Activated CD4-positive, alpha-beta T cell treated with anti-CD3 and anti-CD28 coated beads, Interleukin-2, amount 50 U/mL, for 4 hours (primary cell): ENCODE measurements around the gene MPPED1.

Experiments
- DNase-seq, 2 experiments: peaks; one replicate each; pipeline ENCODE4 v3.0.0-alpha.2; 2020

MPPED1 gene

DNA sequence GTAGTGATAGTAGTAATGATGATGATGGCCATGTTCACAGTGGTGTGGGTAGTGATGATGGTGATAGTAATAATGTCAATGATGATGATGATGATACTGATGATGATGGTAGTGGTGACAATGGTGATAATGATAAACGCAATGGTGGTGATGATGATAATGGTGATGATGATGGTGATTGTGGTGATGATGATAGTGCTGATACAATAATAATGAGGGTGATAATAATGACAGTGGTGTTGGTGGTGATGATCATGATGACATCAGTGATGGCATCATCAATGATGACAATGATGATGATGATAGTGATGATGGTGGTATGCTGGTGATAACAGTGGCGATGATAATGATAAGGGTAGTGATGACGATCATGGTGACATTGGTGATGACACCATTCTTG, 92.3 kb downstream of the MPPED1 start:
- DNase-seq = no peak

DNA sequence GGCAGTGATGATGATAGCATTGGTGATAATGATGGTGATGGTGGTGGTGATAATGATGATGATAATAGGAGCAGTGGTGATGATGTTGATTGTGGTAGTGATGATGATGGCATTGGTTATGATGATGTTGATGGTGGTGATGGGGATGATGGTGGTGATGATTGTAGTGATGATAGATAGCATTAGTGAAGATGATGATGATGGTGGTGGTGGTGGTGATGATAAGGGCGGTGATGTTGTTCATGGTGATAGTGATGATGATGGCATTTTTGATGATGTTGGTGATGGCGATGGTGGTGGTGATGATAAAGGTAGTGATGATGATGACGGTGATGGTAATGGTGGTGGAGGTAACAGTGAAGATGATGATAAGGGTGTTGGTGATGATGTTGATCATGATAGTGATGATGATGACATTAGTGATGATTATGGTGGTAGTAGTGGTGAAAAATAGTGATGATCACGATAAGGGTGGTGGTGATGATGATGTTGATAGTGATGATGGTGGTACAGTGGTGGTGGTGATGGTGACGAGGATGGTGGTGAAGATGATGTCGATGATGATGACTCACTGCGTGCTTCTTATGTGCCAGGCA, 93.0 kb downstream of the MPPED1 start:
- no peak for DNase-seq

DNA sequence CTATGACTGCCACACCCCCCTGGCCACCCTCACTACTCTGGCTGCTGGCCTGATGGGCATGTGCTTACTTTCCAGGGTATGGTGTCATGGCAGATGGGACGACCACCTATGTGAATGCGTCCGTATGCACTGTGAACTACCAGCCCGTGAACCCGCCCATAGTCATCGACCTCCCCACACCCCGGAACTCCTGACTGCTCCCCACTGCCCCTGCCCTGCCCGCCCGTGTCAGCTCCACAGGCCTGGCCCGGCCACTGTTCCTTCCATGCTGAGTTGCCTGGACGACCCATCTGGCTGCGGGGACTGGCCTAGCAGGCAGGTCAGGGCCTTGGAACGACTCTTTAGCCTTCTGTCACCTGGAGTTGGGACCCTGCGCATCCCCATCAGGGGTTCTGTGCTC, 93.6 kb downstream of the MPPED1 start:
- DNase-seq = no peak

DNA sequence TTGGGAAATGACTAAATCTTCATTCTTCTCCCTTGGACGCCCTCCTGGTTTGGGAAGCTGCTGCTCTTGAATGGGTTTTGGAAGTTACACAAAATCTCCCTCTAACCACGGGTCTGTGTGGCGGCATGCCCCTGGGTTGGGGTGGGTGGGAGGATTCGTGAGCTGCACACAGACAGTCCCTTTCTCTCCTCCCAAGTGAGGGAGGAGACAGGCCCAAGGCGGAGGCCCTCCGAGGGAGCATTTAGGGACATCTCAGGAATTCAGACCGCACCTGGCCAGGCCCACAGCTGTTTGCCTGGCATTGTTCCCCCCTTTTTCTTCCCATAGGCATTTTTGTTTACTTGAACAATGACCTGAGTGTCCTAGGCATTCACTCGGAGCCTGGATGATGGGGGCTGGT, 94.1 kb downstream of the MPPED1 start:
- DNase-seq = no peak

DNA sequence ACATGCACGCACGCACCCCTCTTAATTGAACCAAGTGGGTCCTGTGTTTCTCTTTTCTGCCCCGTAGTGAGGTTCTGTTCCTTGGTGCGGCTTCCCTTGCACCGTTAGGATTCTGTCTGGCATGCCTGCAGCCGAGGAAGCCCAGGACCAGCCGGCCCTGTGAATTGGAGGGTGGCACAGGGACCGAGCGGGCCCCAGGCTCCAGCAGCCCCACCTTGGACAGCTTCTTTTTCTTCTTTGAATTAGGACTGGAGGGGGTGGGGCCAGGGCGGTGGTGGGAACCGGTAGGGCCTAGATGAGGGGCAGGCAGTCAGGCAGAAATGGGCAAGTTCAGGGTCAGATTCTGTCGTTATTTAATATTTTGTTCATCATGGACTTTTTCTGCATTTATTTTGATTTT, 94.7 kb downstream of the MPPED1 start:
- no peak for DNase-seq

DNA sequence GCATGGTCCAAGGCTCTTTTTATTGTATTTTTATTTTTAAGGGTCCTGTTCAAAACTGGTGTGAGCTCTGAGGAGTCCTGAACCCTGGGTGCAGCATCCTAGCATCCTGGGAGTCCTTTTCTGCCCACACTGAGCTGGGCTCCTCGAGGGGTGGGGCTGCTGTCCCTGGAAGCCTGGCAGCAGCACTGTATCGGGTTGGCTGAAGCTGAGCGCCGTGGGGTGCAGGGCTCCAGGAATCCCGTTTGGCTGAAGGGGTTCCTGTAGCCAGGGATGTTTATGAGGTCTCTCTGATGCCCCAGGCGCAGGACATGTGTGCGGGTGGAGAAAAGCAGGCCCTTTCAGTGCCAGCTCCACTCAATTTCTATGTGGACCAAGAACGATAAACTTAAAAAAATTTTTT, 95.4 kb downstream of the MPPED1 start:
- no peak for DNase-seq

DNA sequence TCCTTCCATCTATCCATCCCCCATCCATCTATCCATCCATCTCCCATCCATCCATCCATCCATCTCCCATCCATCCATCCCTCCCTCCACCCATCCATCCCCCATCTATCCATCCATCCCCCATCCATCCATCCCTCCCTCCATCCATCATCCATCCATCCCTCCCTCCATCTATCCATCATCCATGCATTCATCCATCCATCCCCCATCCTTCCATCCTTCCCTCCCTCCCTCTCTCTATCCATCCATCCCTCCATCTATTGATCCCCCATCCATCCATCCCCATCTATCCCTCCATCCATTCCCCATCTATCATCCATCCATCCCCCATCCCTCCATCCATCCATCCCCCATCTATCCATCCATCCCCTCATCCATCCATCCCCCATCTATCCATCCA, 96.7 kb downstream of the MPPED1 start:
- DNase-seq = no peak

DNA sequence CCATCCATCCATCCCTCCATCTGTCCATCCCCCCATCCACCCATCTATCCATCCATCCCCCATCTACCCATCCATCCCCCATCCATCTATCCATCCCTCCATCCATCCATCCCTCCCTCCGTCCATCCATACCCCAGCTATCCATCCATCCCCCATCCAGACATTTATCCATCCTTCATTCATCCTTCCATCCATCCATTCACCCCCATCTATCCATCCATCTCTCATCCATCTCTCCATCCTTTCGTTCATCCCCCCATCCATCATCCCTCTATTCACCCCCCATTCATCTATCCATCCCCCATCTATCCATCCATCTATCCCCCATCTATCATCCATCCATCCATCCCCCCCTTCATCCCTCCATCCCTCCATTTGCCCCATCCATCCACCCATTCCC, 97.5 kb downstream of the MPPED1 start:
- DNase-seq = no peak

DNA sequence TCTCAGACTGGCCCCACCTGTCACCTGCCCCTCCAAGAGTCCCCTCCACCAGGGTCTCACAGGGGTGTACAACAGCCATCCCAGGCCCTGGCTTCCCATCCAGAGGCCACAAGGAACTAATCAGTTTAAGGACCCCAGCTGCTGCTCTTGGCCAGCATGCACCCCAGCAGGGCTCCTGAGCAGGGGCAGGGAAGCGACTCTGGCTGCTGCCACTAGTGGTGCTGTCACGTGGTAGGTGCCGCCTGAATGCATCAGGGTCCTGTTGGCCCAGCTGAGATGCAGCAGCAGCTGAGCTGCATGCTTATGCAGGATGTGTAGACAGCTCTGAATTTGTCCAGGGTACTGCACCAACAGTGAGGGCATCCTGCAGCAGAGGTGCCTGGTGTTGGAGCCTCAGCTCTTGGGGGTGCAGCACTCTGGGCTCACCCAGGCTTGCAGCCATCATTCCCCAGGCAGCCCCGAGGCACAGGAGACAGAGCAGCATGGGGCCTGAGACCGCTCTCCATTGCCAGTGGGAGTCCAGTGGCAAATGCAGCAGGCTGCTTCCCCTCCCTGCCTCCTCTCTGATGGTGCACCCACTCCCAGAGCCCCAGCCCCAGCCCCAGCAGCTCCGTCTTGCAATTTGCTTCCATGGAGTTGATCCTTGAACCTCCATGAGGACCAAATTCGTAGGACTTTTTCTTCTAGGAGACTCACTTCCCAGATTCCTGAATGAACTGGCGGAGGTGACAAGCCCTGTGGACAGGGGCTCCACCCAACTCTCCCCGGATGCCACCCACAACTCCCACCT, 98.7 kb downstream of the MPPED1 start:
- DNase-seq = no peak

DNA sequence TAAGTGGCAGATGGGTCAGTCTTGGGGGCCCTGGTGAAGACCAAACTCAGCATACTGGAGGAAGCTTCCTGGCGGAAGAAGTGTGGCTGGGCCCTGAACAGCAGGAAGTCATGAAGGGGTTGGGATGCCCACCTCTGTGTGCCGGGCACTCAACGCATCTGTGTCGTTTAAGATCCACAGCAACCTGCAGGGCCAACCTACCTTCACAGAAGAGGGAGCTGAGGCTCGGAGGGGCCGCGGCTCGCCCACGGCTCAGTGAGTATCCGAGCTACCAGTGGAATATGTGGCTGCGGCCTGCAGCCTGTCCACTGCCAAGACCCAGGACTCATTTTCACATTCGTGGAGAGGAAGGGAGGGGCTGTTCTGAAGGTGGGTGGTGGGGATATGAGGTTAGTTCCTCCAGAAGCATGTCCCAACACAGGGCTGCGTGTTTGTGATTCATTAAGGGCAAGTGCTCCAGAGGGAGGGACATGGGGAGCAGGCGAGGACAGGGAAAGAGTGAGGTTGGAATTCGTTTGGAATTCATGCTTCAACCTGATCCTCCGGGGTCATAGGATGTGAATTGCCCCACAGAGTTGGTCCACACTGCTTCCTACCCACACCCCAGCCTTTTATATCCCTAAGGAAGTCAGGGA, 99.6 kb downstream of the MPPED1 start:
- no peak for DNase-seq

DNA sequence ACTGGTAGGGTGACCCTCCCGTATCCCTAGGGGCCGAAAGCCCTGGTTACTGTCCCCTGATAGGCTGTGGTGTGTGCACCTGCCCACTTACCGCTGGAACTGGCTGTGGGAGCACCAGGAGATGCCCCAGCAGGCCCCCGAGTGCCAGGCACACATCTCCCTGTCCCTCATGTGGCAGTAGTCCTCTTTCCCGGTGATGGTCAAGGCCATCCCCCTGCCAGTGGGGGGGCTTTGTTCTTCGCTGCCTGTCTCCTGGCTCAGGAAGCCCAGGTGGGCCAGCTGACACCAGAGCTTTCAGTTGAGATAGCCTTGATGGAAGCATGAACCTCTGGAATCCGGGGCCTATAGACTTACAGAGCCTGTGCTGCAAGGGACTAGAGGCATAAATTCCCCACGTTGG, 100.5 kb downstream of the MPPED1 start:
- DNase-seq = no peak

DNA sequence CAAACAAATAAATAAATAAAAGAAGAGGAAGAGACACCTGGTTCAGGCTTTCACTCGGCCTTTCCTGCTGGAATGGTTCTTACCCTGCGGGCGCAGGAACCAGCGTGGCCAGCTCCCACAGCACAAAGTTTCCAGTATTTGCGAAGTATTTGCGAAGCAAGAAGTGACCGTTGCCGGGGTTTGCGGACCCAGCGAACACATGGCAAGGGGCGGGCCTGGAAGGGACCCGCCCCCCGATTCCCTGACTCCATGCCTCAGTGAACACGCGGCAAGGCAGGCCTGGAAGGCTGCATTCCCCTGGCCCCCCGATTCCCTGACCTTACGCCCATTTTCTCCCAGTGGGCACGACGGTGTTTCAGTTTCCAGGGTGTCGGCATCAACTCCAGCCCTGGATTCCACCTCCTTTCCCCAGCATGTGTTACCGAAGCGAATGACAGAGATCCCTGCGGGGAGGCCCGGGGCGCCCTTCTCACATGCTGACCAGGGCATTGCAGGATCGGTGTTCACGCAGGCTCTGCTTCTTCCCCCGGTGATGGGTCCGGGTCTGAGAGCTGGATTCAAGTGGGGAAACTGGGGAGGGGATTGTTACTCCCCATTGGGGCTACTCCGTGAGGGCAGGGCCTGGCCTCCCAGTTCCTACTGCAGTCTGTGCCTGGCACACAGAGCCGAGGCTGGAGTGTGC, 102.8 kb downstream of the MPPED1 start:
- no peak for DNase-seq

DNA sequence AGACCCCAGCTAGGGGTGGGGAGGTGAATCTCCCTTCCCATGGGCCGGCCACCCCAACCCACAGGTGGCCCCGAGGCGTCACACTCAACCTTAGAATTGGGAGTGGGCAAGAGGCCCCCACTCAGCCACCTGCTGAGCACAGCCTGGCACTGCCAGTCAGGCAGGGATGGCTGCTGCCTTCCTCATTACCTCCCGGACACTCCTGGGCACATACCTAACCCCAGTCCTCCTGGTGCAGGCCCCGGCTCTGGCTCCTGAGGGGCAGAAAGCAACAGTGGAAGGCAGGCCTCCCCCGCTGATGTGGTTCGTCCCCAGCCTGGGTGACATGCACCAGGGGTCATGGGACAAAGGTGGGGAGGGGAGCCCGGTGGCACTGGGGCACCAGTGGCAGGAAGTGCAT, 103.6 kb downstream of the MPPED1 start:
- DNase-seq = no peak

DNA sequence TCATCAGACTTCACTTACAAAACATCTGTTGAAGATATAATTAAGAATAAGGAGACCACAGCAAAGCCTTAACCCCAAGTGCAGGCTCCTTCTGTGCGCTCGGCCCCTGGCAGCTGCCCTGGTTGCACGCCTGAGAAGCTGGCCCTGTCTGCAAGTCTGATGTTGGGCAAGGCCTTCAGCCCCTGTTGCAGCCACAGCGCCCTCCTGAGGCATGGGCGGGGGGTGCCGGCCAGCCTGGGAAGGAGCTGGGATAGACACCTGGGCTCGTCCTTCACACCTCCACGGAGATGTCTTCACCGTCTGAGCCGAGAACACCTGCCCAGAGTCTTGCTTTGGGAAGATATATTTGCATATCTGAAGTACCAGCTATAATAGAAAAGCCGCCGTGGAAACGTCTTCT, 104.1 kb downstream of the MPPED1 start:
- no peak for DNase-seq

DNA sequence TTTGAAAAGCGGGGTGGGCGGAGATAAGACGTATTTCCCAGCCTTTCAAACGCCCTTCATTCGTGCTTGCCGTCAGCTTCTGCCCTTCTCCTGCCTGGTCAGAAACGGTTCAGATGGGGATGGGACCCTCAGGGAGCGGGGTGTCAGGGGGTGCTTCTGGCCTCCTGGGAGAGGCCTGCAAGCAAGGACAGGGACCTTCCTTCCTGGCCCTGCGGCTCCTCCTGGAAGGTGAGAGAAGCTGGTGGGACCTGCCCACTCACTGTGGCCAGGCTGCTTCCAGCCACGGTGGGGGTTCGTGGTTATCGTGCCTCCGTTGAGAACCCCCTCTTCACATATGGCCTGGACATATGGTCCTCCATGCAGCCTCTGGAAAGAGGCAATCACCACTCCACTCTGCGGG, 104.6 kb downstream of the MPPED1 start:
- DNase-seq = no peak

DNA sequence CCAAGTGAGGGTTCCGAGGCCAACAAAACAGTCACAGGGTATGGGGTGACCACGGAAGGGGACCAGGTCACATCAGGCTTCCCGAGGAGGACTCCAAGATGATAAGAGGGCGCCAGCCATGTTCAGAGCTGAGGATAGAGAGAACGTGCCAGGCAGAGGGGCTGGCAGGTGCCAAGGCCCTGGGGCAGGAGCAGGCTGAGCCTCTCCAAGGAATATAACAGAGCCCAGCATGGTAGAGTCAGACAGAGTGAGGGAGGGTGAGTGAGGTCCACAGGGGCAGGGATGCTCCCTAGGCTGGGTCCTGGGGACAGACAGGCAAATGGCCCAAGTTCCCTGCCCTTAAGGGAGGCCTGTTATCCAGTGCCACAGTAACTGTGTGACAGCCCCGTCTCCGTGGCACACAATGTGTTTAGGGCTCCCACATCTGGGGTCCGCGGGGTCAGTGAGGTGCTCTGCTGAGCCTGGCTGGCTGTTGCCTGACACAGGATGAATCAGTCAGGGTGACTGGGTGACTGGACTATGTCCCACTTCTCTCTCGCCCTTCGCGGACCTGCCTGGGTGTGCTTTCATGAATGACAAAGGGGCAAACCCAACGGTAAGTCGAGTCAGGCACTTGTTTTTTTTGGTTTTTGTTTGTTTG, 105.3 kb downstream of the MPPED1 start:
- no peak for DNase-seq

DNA sequence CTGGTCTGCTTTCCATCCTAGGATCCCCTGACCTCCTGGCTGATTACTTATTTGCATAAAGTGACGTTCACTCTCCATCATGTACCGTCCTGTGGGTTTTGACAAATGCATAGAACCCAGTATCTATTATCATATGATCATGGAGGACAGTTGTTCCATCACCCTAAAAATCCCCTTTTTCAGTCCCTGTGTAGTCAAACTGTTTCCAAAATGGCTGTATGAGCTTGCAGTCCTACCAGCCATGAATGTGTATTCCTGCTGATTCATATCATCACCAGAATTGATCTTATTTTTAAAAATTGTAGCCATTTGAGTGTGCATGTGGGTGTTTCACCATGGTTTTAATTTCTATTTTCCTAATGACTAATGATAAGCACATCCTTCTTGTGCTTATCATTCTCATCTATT, 108.8 kb downstream of the MPPED1 start:
- no peak for DNase-seq

DNA sequence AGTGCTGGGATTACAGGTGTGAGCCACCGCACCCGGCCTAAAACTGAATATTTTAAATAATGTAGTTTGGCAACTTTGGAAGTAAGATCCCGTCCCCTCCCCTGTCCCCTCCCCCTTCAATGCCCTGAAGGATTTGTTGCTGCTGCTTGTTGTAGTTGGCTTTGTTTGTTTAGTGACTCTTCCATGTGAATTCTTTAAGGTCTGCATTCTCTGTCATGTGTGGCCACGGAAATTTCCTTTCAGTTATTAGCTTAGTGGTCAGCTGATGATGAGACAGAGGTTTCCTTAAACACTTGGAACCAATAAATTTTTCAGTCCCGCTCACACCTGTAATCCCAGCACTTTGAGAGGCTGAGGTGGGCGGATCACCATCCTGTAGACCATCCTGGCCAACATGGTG, 109.9 kb downstream of the MPPED1 start:
- no peak for DNase-seq

DNA sequence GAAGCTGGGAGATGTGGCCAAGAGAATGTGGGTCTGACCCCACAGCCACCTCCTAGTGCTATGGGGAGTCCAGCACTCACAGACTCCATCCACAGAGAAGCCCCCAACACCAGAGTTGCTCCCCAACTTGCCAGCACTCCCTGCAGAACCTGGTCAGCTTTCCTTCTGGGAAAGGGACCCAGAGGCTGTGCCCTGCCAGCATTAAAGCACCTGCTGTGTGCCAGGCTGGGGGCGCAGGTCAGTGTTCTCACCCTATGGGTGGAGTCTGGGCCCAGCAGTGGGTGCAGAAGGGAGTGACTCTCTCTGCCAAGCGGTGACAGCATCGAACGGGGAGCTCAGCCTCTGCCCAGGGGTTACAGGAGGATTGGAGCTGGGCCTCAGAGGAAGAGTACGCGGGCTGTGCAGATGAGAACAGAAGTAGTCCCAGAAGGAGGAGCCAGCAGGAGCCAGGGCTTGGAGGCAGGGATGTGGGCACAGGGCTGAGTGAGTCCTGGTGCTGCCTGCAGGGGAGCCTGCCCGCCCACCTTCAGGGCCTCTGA, 114.4 kb downstream of the MPPED1 start:
- DNase-seq = no peak

DNA sequence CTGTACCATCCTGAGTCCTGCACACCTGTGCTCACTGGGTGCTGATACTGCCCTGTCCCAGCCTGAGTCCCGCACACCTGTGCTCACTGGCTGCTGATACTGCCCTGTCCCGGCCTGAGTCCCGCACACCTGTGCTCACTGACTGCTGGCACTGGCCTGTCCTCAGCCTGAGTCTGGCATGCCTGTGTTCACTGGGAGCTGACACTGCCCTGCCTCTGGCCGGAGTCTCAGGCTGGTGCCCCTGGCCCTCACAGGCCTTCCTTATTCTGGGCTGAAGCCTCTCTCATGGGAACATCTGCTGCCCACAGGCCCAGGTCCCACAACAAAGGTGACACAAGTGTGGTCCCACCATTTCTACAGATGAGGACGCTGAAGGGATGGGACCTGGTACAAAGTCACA, 115.1 kb downstream of the MPPED1 start:
- DNase-seq = no peak

DNA sequence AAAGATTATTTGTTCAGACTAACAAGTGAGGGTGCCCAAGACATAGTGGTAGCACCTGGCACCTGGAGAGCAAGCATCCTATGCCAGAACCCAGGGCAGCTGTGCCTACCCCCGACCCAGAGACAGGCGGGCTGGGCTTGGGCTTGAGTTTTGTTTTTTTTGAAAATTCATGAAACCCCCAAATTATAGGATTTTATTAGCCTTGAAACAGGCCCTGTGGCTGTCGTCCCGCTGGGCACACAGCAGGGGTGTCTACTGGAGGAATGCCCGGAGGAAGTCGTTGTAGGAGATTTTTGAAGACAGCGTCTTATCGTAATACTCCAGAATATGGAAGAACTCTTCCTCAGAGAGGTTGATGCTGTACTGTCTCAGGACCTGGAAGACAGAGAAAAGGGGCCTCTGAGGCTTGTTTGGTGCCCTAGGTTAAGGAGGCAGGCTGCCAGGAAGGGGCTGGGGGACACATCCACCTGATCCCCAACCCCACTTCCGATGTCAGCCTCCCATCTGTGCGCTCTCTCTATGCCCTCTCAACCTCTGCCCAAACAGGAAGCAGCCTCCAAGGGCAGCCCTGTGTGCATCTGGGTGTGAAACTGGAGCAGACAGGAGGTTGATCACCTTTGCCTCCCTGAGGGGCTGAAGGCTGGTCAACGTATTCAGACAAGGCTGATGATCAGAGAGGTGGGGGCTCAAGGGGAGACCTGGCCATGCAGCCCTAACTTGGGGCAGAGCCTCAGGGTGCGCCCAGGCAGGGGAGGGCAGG, 117.0 kb downstream of the MPPED1 start:
- no peak for DNase-seq

DNA sequence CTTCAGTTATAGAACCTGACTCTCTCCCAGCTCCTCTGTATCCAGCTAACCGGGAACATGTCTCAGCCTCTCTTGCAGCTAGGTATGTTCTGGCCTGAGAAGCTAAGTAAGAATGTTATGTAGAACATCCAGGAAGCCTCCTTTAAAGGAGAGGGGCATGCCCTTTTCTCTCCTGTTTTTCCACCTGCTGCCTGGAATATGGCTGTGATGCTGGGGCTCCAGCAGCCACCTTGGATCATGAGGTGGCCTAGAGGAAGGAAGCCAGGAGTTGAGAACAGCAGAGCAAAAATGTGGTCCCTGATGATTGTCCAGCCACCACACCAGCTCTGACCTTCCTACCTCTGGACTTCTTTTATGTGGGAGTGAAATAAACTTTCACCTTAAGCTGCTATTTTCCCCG, 117.6 kb downstream of the MPPED1 start:
- no peak for DNase-seq
